ACC112 (cell line): ENCODE results near the gene CCSER1.
"Not testable (repeated sequence)": the region's sequence is repeated elsewhere in the genome, so short reads cannot be mapped to it uniquely, and the experiment has no call there.

ENCODE experiments used
- H2AFZ ChIP-seq: fragments of 200-600 bp; sonication (generic); one replicate; pipeline ENCODE4 v1.6.0; 2017; ENCODE audit warnings: antibody characterized with exemption, low read length; ENCODE audit not compliant: unreplicated experiment
- H3K27ac ChIP-seq: fragments of 200-600 bp; sonication (generic); 2 replicates; pipeline ENCODE4 v1.5.1; 2014; ENCODE audit warnings: low read depth, mild to moderate bottlenecking, antibody characterized with exemption, low read length, moderate library complexity
- H3K27me3 ChIP-seq: fragments of 200-600 bp; sonication (generic); 2 replicates; pipeline ENCODE4 v1.6.1; 2014; ENCODE audit warnings: mild to moderate bottlenecking, antibody characterized with exemption, low read length, moderate library complexity, mixed read lengths; ENCODE audit not compliant: insufficient read depth
- H3K36me3 ChIP-seq: fragments of 200-600 bp; sonication (generic); 2 replicates; pipeline ENCODE4 v1.6.1; 2016; ENCODE audit warnings: mild to moderate bottlenecking, antibody characterized with exemption, low read length, moderate library complexity, mixed read lengths; ENCODE audit not compliant: insufficient read depth
- H3K4me1 ChIP-seq: fragments of 200-600 bp; sonication (generic); one replicate; pipeline ENCODE4 v1.6.1; 2016; ENCODE audit warnings: low read length, mixed read lengths; ENCODE audit not compliant: insufficient read depth, unreplicated experiment, control insufficient read depth
- H3K4me3 ChIP-seq: fragments of 200-600 bp; sonication (generic); 2 replicates; pipeline ENCODE4 v1.5.1; 2014; ENCODE audit warnings: mild to moderate bottlenecking, low read depth, low read length
- H3K79me2 ChIP-seq: fragments of 200-600 bp; sonication (generic); one replicate; pipeline ENCODE4 v1.6.0; 2016; ENCODE audit warnings: low read length; ENCODE audit not compliant: control insufficient read depth, unreplicated experiment, insufficient read depth

CCSER1 gene

GRCh38 chr4:90621080-90621479 lies 493.9 kb downstream of the CCSER1 start:
- H3K4me1 ChIP-seq, result no peaks in the 10 kb centered on the region
- peaks cover 3% of the 10 kb centered on the region; the same call in 1 of the 2 replicates for H3K27me3 ChIP-seq
- H3K79me2 ChIP-seq, result no peaks in the 10 kb centered on the region
- no peak overlapping the region for H3K4me3 ChIP-seq
- H3K27ac ChIP-seq, result no peak overlapping the region
- no peak overlapping the region for H2AFZ ChIP-seq
- H3K36me3 ChIP-seq, result no peaks in the 10 kb centered on the region

GRCh38 chr4:90624781-90625180 lies 497.6 kb downstream of the CCSER1 start:
- Histone ChIP-seq H3K79me2 (no peaks in the 10 kb centered on the region), H3K27ac (no peak overlapping the region), H3K4me1 (no peaks in the 10 kb centered on the region), H3K36me3 (no peaks in the 10 kb centered on the region), H2AFZ (no peak overlapping the region), H3K27me3 (no peaks in the 10 kb centered on the region; the same call in 1 of the 2 replicates), H3K4me3 (no peak overlapping the region)

GRCh38 chr4:90641861-90642599 lies 514.8 kb downstream of the CCSER1 start:
- H3K4me3 ChIP-seq, result no peak overlapping the region
- H3K27ac ChIP-seq, result no peak overlapping the region
- H3K27me3 ChIP-seq, result no peaks in the 10 kb centered on the region
- no peak overlapping the region for H2AFZ ChIP-seq
- H3K79me2 ChIP-seq, result no peaks in the 10 kb centered on the region
- H3K36me3 ChIP-seq, result no peaks in the 10 kb centered on the region
- H3K4me1 ChIP-seq, result no peaks in the 10 kb centered on the region

- no peaks in the 10 kb centered on the region for H3K27me3 ChIP-seq
- no peak overlapping the region for H3K27ac ChIP-seq
- H3K4me1 ChIP-seq, result no peaks in the 10 kb centered on the region
- no peaks in the 10 kb centered on the region for H3K79me2 ChIP-seq
- H2AFZ ChIP-seq, result no peak overlapping the region
- H3K36me3 ChIP-seq, result no peaks in the 10 kb centered on the region
- no peak overlapping the region for H3K4me3 ChIP-seq
Observed at GRCh38 chr4:90643156-90643555, 516.0 kb downstream of the CCSER1 start.

- Histone ChIP-seq H3K79me2 (no peaks in the 10 kb centered on the region), H2AFZ (no peak overlapping the region), H3K27ac (no peak overlapping the region), H3K4me3 (no peak overlapping the region), H3K4me1 (no peaks in the 10 kb centered on the region), H3K27me3 (no peaks in the 10 kb centered on the region), H3K36me3 (no peaks in the 10 kb centered on the region)
Observed at GRCh38 chr4:90648311-90648710, 521.1 kb downstream of the CCSER1 start.

GRCh38 chr4:90648791-90649190 lies 521.6 kb downstream of the CCSER1 start:
- no peaks in the 10 kb centered on the region for H3K4me1 ChIP-seq
- no peak overlapping the region for H3K4me3 ChIP-seq
- no peak overlapping the region for H3K27ac ChIP-seq
- no peaks in the 10 kb centered on the region for H3K36me3 ChIP-seq
- no peaks in the 10 kb centered on the region for H3K27me3 ChIP-seq
- no peak overlapping the region for H2AFZ ChIP-seq
- H3K79me2 ChIP-seq, result no peaks in the 10 kb centered on the region

GRCh38 chr4:90660672-90661071 lies 533.5 kb downstream of the CCSER1 start:
- Histone ChIP-seq H3K79me2 (no peaks in the 10 kb centered on the region), H3K4me3 (no peak overlapping the region), H3K27ac (no peak overlapping the region), H3K27me3 (no peaks in the 10 kb centered on the region), H3K4me1 (no peaks in the 10 kb centered on the region), H3K36me3 (no peaks in the 10 kb centered on the region), H2AFZ (no peak overlapping the region)

GRCh38 chr4:90670183-90670582 lies 543.0 kb downstream of the CCSER1 start:
- Histone ChIP-seq H3K4me3 (no peak overlapping the region), H3K27me3 (no peaks in the 10 kb centered on the region), H3K79me2 (no peaks in the 10 kb centered on the region), H3K27ac (no peak overlapping the region), H3K4me1 (no peaks in the 10 kb centered on the region), H3K36me3 (no peaks in the 10 kb centered on the region), H2AFZ (no peak overlapping the region)

- Histone ChIP-seq H3K4me3 (no peak overlapping the region), H3K27me3 (no peaks in the 10 kb centered on the region), H2AFZ (no peak overlapping the region), H3K36me3 (no peaks in the 10 kb centered on the region), H3K4me1 (no peaks in the 10 kb centered on the region), H3K79me2 (no peaks in the 10 kb centered on the region), H3K27ac (no peak overlapping the region)
Observed at GRCh38 chr4:90689739-90690138, 562.5 kb downstream of the CCSER1 start.

- Histone ChIP-seq H3K4me3 (no peak overlapping the region), H3K27me3 (no peaks in the 10 kb centered on the region)
Observed at GRCh38 chr4:90695411-90695810, 568.2 kb downstream of the CCSER1 start.

GRCh38 chr4:90705501-90705900 lies 578.3 kb downstream of the CCSER1 start:
- H3K27ac ChIP-seq, H3K27me3 ChIP-seq, H3K4me3 ChIP-seq, H3K36me3 ChIP-seq, H3K79me2 ChIP-seq, H2AFZ ChIP-seq, H3K4me1 ChIP-seq: not testable (repeated sequence)

More at GRCh38 chr4:90695411-90695810, 568.2 kb downstream of the CCSER1 start:
- Histone ChIP-seq H3K36me3 (no peaks in the 10 kb centered on the region), H3K4me1 (no peaks in the 10 kb centered on the region), H3K79me2 (no peaks in the 10 kb centered on the region), H3K27ac (no peak overlapping the region), H2AFZ (no peak overlapping the region)
